Measurements from ENCODE around the gene INHA. TPM values are rescaled to one million over a fixed set of nuclear protein-coding genes. Genes with fewer than 3 reads are reported as not detected.

Gene INHA
- total RNA-seq, 1 experiment from 2014 or later, result not detected

DNA sequence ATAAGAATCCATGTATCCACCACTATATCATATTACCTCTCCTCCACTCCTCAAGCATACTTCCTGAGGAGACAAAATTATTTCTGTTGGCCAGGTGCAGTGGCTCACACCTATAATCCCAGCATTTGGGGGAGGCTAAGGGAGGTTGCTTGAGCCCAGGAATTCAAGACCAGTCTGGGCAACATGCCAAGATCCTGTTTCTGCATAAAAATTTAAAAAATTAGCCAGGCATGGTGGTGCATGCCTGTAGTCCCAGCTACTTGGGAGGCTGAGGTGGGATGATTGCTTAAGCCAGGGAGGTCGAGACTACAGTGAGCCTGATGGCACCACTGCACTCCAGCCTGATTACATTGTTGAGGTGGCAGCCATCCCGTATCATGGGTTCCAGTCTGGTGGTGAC, 9.2 kb downstream of the INHA start:
- BruUV-seq (replicated peaks), result no TSS peak
- Histone ChIP-seq H3K9ac (ENCODE audit: low read length) (no peak overlapping the region), H3K9me2 (ENCODE audit: insufficient read depth) (no peaks in the 10 kb centered on the region), H3K9me3 (ENCODE audit: control insufficient read depth in 1 of 2, insufficient read depth in 1 of 2, low read depth in 1 of 2, low read length in 2 of 2) (no peaks in the 10 kb centered on the region), H3K79me2 (ENCODE audit: insufficient read depth, low read length) (no peaks in the 10 kb centered on the region), H4K20me1 (ENCODE audit: insufficient read depth) (no peaks in the 10 kb centered on the region), H3K27me3 (ENCODE audit: insufficient read depth, low read length) (no peaks in the 10 kb centered on the region), H3K4me2 (ENCODE audit: low read length) (no peak overlapping the region), H3K4me1 (ENCODE audit: control insufficient read depth in 1 of 2, insufficient read depth in 2 of 2, low read length in 2 of 2) (no peaks in the 10 kb centered on the region), H3K4me3 (replicated peaks in 1 of 2; ENCODE audit: low read depth in 1 of 2, low read length in 2 of 2) (no peak overlapping the region), H2AFZ (ENCODE audit: low read depth, low read length, poor library complexity, severe bottlenecking) (no peak overlapping the region), H3K27ac (ENCODE audit: low read depth, low read length) (no peak overlapping the region), H3K36me3 (ENCODE audit: control insufficient read depth in 1 of 2, insufficient read depth in 2 of 2, low read length in 2 of 2) (no peaks in the 10 kb centered on the region)
- POLR2A ChIA-PET, result no interaction called here
- CTCF ChIA-PET, result no interaction called here
- RAD21 ChIA-PET (ENCODE audit: low non-redundant PET in 1 of 2, low total read pairs in 2 of 2, uncharacterized antibody in 2 of 2, unreplicated experiment in 2 of 2), result no interaction called here
- ATAC-seq (no peak), DNase-seq (ENCODE audit: low read depth, low spot score) (no peak)
- intact Hi-C loops (cut with micrococcal nuclease), result no loop called here
- TF ChIP-seq SRF (IDR thresholded peaks at IDR 0.05; ENCODE audit: low read depth) (no peak), CEBPB (IDR thresholded peaks at IDR 0.05; ENCODE audit: low read depth) (no peak), ZNF274 (IDR thresholded peaks at IDR 0.05; ENCODE audit: low read depth, low read length) (no peak), JUND (IDR thresholded peaks at IDR 0.05) (no peak), FOSL1 (IDR thresholded peaks at IDR 0.05; ENCODE audit: low read depth) (no peak)
- TF ChIP-seq, protein P1, sequence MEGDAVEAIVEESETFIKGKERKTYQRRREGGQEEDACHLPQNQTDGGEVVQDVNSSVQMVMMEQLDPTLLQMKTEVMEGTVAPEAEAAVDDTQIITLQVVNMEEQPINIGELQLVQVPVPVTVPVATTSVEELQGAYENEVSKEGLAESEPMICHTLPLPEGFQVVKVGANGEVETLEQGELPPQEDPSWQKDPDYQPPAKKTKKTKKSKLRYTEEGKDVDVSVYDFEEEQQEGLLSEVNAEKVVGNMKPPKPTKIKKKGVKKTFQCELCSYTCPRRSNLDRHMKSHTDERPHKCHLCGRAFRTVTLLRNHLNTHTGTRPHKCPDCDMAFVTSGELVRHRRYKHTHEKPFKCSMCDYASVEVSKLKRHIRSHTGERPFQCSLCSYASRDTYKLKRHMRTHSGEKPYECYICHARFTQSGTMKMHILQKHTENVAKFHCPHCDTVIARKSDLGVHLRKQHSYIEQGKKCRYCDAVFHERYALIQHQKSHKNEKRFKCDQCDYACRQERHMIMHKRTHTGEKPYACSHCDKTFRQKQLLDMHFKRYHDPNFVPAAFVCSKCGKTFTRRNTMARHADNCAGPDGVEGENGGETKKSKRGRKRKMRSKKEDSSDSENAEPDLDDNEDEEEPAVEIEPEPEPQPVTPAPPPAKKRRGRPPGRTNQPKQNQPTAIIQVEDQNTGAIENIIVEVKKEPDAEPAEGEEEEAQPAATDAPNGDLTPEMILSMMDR (IDR thresholded peaks at IDR 0.05 in 2 of 3, conservative IDR thresholded peaks at IDR 0.05 in 1 of 3; ENCODE audit: borderline replicate concordance in 1 of 3, insufficient read depth in 1 of 3, low read depth in 2 of 3, low read length in 2 of 3), result no peak

DNA sequence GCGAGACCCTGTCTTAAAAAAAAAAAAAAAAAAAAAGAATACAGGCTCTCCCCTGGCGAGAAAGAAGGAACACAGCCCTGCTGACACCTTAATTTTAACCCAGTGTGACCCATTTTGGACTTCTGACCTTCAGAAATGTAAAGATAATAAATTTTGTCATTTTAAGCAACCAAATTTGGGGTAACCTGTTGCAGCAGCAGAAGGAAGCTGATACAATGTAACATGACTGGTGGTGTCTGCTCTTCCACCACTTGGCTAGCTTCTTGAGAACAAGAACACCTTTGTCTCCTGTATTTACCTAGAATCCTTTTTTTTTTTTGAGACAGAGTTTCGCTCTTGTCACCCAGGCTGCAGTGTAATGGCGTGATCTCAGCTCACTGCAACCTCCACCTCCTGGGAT, 19.0 kb downstream of the INHA start:
- ATAC-seq (no peak), DNase-seq (ENCODE audit: low read depth, low spot score) (no peak)
- intact Hi-C loops (cut with micrococcal nuclease), result no loop called here
- peaks cover 2 to 10% of the 10 kb centered on the region in 2 experiments; a peak in 3 of 4 replicates for H3K4me1 ChIP-seq (ENCODE audit: control insufficient read depth in 1 of 2, insufficient read depth in 2 of 2, low read length in 2 of 2)
- H3K4me2 ChIP-seq (ENCODE audit: low read length), result no peak overlapping the region
- no peaks in the 10 kb centered on the region for H3K9me2 ChIP-seq (ENCODE audit: insufficient read depth)
- no peaks in the 10 kb centered on the region for H3K36me3 ChIP-seq (ENCODE audit: control insufficient read depth in 1 of 2, insufficient read depth in 2 of 2, low read length in 2 of 2)
- CTCF ChIA-PET, result no interaction called here
- BruUV-seq (replicated peaks), result no TSS peak
- no peak overlapping the region for H3K9ac ChIP-seq (ENCODE audit: low read length)
- POLR2A ChIA-PET, result no interaction called here
- H4K20me1 ChIP-seq (ENCODE audit: insufficient read depth), result no peaks in the 10 kb centered on the region
- H2AFZ ChIP-seq (ENCODE audit: low read depth, low read length, poor library complexity, severe bottlenecking), result no peak overlapping the region
- H3K79me2 ChIP-seq (ENCODE audit: insufficient read depth, low read length), result no peaks in the 10 kb centered on the region
- H3K27ac ChIP-seq (ENCODE audit: low read depth, low read length), result no peak overlapping the region
- RAD21 ChIA-PET (ENCODE audit: low non-redundant PET in 1 of 2, low total read pairs in 2 of 2, uncharacterized antibody in 2 of 2, unreplicated experiment in 2 of 2), result no interaction called here
- no peaks in the 10 kb centered on the region for H3K9me3 ChIP-seq (ENCODE audit: control insufficient read depth in 1 of 2, insufficient read depth in 1 of 2, low read depth in 1 of 2, low read length in 2 of 2)
- H3K27me3 ChIP-seq (ENCODE audit: insufficient read depth, low read length), result no peaks in the 10 kb centered on the region
- H3K4me3 ChIP-seq (replicated peaks in 1 of 2; ENCODE audit: low read depth in 1 of 2, low read length in 2 of 2), result no peak overlapping the region
- no peak for TF ChIP-seq POLR2A (IDR thresholded peaks at IDR 0.05; ENCODE audit: borderline replicate concordance, extremely low read depth, insufficient read depth, insufficient read length)
- TF ChIP-seq SRF (IDR thresholded peaks at IDR 0.05; ENCODE audit: low read depth), result no peak
- no peak for TF ChIP-seq EZH2phosphoT487 (IDR thresholded peaks at IDR 0.05; ENCODE audit: borderline replicate concordance)
- no peak for TF ChIP-seq SP1 (IDR thresholded peaks at IDR 0.05; ENCODE audit: low read depth)
- TF ChIP-seq, protein P2, sequence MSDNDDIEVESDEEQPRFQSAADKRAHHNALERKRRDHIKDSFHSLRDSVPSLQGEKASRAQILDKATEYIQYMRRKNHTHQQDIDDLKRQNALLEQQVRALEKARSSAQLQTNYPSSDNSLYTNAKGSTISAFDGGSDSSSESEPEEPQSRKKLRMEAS (IDR thresholded peaks at IDR 0.05), result no peak
- TF ChIP-seq, protein P3, sequence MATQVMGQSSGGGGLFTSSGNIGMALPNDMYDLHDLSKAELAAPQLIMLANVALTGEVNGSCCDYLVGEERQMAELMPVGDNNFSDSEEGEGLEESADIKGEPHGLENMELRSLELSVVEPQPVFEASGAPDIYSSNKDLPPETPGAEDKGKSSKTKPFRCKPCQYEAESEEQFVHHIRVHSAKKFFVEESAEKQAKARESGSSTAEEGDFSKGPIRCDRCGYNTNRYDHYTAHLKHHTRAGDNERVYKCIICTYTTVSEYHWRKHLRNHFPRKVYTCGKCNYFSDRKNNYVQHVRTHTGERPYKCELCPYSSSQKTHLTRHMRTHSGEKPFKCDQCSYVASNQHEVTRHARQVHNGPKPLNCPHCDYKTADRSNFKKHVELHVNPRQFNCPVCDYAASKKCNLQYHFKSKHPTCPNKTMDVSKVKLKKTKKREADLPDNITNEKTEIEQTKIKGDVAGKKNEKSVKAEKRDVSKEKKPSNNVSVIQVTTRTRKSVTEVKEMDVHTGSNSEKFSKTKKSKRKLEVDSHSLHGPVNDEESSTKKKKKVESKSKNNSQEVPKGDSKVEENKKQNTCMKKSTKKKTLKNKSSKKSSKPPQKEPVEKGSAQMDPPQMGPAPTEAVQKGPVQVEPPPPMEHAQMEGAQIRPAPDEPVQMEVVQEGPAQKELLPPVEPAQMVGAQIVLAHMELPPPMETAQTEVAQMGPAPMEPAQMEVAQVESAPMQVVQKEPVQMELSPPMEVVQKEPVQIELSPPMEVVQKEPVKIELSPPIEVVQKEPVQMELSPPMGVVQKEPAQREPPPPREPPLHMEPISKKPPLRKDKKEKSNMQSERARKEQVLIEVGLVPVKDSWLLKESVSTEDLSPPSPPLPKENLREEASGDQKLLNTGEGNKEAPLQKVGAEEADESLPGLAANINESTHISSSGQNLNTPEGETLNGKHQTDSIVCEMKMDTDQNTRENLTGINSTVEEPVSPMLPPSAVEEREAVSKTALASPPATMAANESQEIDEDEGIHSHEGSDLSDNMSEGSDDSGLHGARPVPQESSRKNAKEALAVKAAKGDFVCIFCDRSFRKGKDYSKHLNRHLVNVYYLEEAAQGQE (IDR thresholded peaks at IDR 0.05; ENCODE audit: low read depth), result no peak
- TF ChIP-seq CEBPB (IDR thresholded peaks at IDR 0.05; ENCODE audit: low read depth), result no peak
- no peak for TF ChIP-seq EZH2 (IDR thresholded peaks at IDR 0.05)
- no peak for TF ChIP-seq RAD21 (IDR thresholded peaks at IDR 0.05; ENCODE audit: low read depth)
- TF ChIP-seq JUND (IDR thresholded peaks at IDR 0.05), result no peak
- no peak for TF ChIP-seq POLR2AphosphoS5 (IDR thresholded peaks at IDR 0.05; ENCODE audit: low read depth, low read length)
- TF ChIP-seq FOSL1 (IDR thresholded peaks at IDR 0.05; ENCODE audit: low read depth), result no peak
- no peak for TF ChIP-seq EGR1 (IDR thresholded peaks at IDR 0.05; ENCODE audit: low read depth)

All from HCT116 (cell line).